GM18511 (cell line): ENCODE measurements around the gene CHD8.
"Not testable (repeated sequence)": the region's sequence is repeated elsewhere in the genome, so short reads cannot be mapped to it uniquely, and the experiment has no call there.

Experiments
- ATAC-seq: cut with Tn5 transposase; IDR thresholded peaks from one replicate; pipeline ENCODE4 v1.9.1; 2021; ENCODE audit warnings: mild to moderate bottlenecking, moderate library complexity; ENCODE audit not compliant: unreplicated experiment

Gene CHD8

GRCh38 chr14:21455912-21456667 lies at the start of gene CHD8:
TSS of gene CHD8 (minus strand) at chr14:21456123. CDS start at chr14:21431643, 24,480 bp downstream.
- ATAC-seq = peak; percentile 98

- ATAC-seq = peak; percentile 89
Measured at GRCh38 chr14:21505012-21505553, 49.2 kb upstream of the CHD8 start.

- ATAC-seq = no peak
Measured at GRCh38 chr14:21503376-21503775, 47.5 kb upstream of the CHD8 start.

- no peak for ATAC-seq
Measured at GRCh38 chr14:21501568-21501967, 45.6 kb upstream of the CHD8 start.

- peak; percentile 61 for ATAC-seq
Measured at GRCh38 chr14:21498540-21499526, 42.9 kb upstream of the CHD8 start.

- no peak for ATAC-seq
Measured at GRCh38 chr14:21496453-21496852, 40.5 kb upstream of the CHD8 start.

GRCh38 chr14:21494902-21495762 lies 39.2 kb upstream of the CHD8 start:
- no peak for ATAC-seq

GRCh38 chr14:21486640-21487087 lies 30.7 kb upstream of the CHD8 start:
- ATAC-seq = no peak

- ATAC-seq = peak; percentile 100
Measured at GRCh38 chr14:21476925-21477681, 21.2 kb upstream of the CHD8 start, which contains the start of the genes RAB2B and TOX4. TSS of gene RAB2B (minus strand) at chr14:21476959. CDS start at chr14:21476872, 87 bp downstream. TSS of gene TOX4 (plus strand) at chr14:21477195. CDS start at chr14:21477279, 84 bp downstream.

GRCh38 chr14:21476523-21476924 lies 20.6 kb upstream of the CHD8 start:
- ATAC-seq = no peak

GRCh38 chr14:21475767-21476522 lies 20.0 kb upstream of the CHD8 start:
- no peak for ATAC-seq

- ATAC-seq = no peak
Measured at GRCh38 chr14:21467616-21468015, 11.7 kb upstream of the CHD8 start.

- peak; percentile 24 for ATAC-seq
Measured at GRCh38 chr14:21455592-21455911, 371 bp downstream of the CHD8 start.

- ATAC-seq = no peak
Measured at GRCh38 chr14:21454843-21455544, 929 bp downstream of the CHD8 start.

- no peak for ATAC-seq
Measured at GRCh38 chr14:21449899-21450216, 6.1 kb downstream of the CHD8 start.

GRCh38 chr14:21442657-21443056 lies 13.3 kb downstream of the CHD8 start:
- ATAC-seq = not testable (repeated sequence)

GRCh38 chr14:21440859-21441258 lies 15.1 kb downstream of the CHD8 start:
- ATAC-seq = no peak
